Loucy (cell line): ENCODE results near the gene SLC16A9.

Source experiments
- H2AFZ ChIP-seq: fragments of 200-600 bp; sonication (generic); 2 replicates; pipeline ENCODE4 v1.6.0; 2016; ENCODE audit warnings: antibody characterized with exemption, mild to moderate bottlenecking, low read length, moderate library complexity
- H3F3A ChIP-seq: fragments of 200-600 bp; 2 replicates; pipeline ENCODE4 v1.6.0; 2016; ENCODE audit warnings: antibody characterized with exemption, low read depth, mild to moderate bottlenecking
- H3K27me3 ChIP-seq: fragments of 200-600 bp; sonication (generic); 2 replicates; pipeline ENCODE4 v1.6.1; 2014; ENCODE audit warnings: low read length, mild to moderate bottlenecking; ENCODE audit not compliant: insufficient read depth, poor library complexity, severe bottlenecking
- H3K36me3 ChIP-seq: fragments of 200-600 bp; sonication (generic); 2 replicates; pipeline ENCODE4 v1.6.1; 2016; ENCODE audit warnings: low read length; ENCODE audit not compliant: insufficient read depth
- H3K4me1 ChIP-seq: fragments of 200-600 bp; sonication (generic); 2 replicates; pipeline ENCODE4 v1.5.1; 2014; ENCODE audit warnings: low read length, mild to moderate bottlenecking; ENCODE audit not compliant: insufficient read depth, poor library complexity, severe bottlenecking
- H3K4me2 ChIP-seq: fragments of 200-600 bp; sonication (generic); 2 replicates; pipeline ENCODE4 v1.6.0; 2014; ENCODE audit warnings: antibody characterized with exemption, low read length, low read depth, mild to moderate bottlenecking; ENCODE audit not compliant: poor library complexity, severe bottlenecking
- H3K4me3 ChIP-seq: fragments of 200-600 bp; sonication (generic); 2 replicates; pipeline ENCODE4 v1.5.1; 2014; ENCODE audit warnings: low read length, mild to moderate bottlenecking, mixed read lengths; ENCODE audit not compliant: poor library complexity, severe bottlenecking
- H3K79me2 ChIP-seq: fragments of 200-600 bp; sonication (generic); 2 replicates; pipeline ENCODE4 v1.6.1; 2014; ENCODE audit warnings: low read length; ENCODE audit not compliant: insufficient read depth
- H3K9ac ChIP-seq: fragments of 200-600 bp; sonication (generic); 2 replicates; pipeline ENCODE4 v1.6.0; 2014; ENCODE audit warnings: mild to moderate bottlenecking, low read depth, low read length, moderate library complexity; ENCODE audit not compliant: poor library complexity, severe bottlenecking
- H3K9me2 ChIP-seq: fragments of 200-600 bp; sonication (generic); replicated peaks from 2 replicates; pipeline ENCODE4 v1.6.1; 2016; ENCODE audit warnings: low read depth, low read length, mixed read lengths
- H3K9me3 ChIP-seq: fragments of 200-600 bp; sonication (generic); 2 replicates; pipeline ENCODE4 v1.6.1; 2014; ENCODE audit warnings: mild to moderate bottlenecking, antibody characterized with exemption, low read length, low read depth; ENCODE audit not compliant: insufficient read depth
- H4K20me1 ChIP-seq: fragments of 200-600 bp; sonication (generic); 2 replicates; pipeline ENCODE4 v1.6.0; 2014; ENCODE audit warnings: antibody characterized with exemption, low read length, mild to moderate bottlenecking; ENCODE audit not compliant: insufficient read depth, poor library complexity, severe bottlenecking
- CTCF ChIP-seq: fragments of 200-600 bp; sonication (generic); conservative IDR thresholded peaks from 2 replicates; pipeline ENCODE4 v1.5.1; 2014; ENCODE audit warnings: mild to moderate bottlenecking, antibody characterized with exemption, low read length
- EZH2phosphoT487 ChIP-seq: fragments of 200-600 bp; IDR thresholded peaks from 2 replicates; pipeline ENCODE4 v1.6.1; 2018; ENCODE audit warnings: antibody characterized with exemption, mild to moderate bottlenecking, moderate library complexity, borderline replicate concordance

SLC16A9 gene

GRCh38 chr10:59708816-59709394 is 745 bp downstream of the SLC16A9 start:
- Histone ChIP-seq H3K9ac (peak overlapping the region; percentile 60), H3K4me1 (peaks cover 13% of the 10 kb centered on the region), H3K4me2 (peak overlapping the region; percentile 90), H2AFZ (peak overlapping the region; percentile 79), H3K79me2 (no peaks in the 10 kb centered on the region), H3K27me3 (peaks cover 43% of the 10 kb centered on the region), H3K9me2 (no peaks in the 10 kb centered on the region), H3K9me3 (no peaks in the 10 kb centered on the region), H3K4me3 (peak overlapping the region; percentile 72), H3F3A (no peaks in the 10 kb centered on the region), H4K20me1 (no peaks in the 10 kb centered on the region), H3K36me3 (no peaks in the 10 kb centered on the region)
- no peak for TF ChIP-seq EZH2phosphoT487
- TF ChIP-seq CTCF = no peak

DNA sequence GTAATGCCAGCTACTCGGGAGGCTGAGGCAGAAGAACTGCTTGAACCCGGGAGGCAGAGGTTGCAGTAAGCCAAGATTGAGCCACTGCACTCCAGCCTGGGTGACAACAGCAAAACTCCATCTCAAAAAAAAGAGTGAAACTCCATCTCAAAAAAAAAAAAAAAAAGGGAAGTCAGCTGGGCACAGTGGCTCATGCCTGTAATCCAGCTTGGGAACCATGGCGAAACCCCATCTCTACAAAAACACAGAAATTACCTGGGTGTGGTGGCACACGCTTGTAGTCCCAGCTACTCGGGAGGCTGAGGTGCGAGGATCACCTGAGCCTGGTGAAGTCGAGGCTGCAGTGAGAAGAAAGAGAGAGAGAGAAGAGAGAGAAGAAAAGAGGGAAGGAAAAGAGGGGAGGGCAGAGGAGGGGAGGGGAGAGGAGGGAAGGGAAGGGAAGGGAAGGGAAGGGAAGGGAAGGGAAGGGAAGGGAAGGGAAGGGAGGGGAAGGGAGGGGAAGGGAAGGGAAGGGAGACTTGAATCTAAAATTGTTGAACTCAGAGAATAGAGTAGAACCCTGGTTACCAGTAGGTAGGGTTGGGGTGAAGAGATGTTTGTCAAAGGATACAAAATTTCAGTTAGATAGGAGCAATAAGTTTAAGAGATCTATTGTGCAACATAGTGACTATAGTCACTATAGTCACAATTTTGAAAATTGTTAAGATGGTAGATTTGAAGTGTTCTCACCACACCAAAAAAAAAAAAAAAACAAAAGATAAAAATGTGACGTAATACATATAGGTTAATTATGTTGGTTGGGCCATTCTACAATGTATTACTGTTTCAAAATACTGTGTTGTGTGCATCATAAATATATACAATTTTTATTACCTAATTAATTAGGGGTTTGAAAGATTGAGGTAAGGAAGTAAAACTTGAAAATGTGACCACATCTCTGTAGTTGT is 2.5 kb downstream of the SLC16A9 start:
- Histone ChIP-seq H2AFZ (no peak overlapping the region), H3K4me3 (no peak overlapping the region), H3K4me1 (peaks cover 13% of the 10 kb centered on the region), H3K27me3 (peaks cover 41% of the 10 kb centered on the region), H3K9me3 (no peaks in the 10 kb centered on the region), H3K79me2 (no peaks in the 10 kb centered on the region), H4K20me1 (no peaks in the 10 kb centered on the region), H3K4me2 (no peak overlapping the region), H3K9me2 (no peaks in the 10 kb centered on the region), H3K9ac (no peak overlapping the region), H3K36me3 (no peaks in the 10 kb centered on the region), H3F3A (no peaks in the 10 kb centered on the region)
- TF ChIP-seq CTCF (no peak), EZH2phosphoT487 (no peak)

- Histone ChIP-seq H3K27me3 (peaks cover 33% of the 10 kb centered on the region), H3K9ac (no peak overlapping the region), H3K4me2 (no peak overlapping the region), H3K79me2 (no peaks in the 10 kb centered on the region), H3K4me1 (peaks cover 13% of the 10 kb centered on the region), H3K9me3 (no peaks in the 10 kb centered on the region), H3K9me2 (no peaks in the 10 kb centered on the region), H3K4me3 (no peak overlapping the region), H2AFZ (no peak overlapping the region), H3F3A (no peaks in the 10 kb centered on the region), H4K20me1 (no peaks in the 10 kb centered on the region), H3K36me3 (no peaks in the 10 kb centered on the region)
- TF ChIP-seq CTCF (no peak), EZH2phosphoT487 (no peak)
Measured at GRCh38 chr10:59705931-59706330, 3.7 kb downstream of the SLC16A9 start.
